Cardiac muscle cell (in vitro differentiated cells and primary cell): ENCODE measurements around the gene ATG13. TPM values are rescaled to one million over a fixed set of nuclear protein-coding genes. Genes with fewer than 3 reads are reported as not detected.

Experiments
- DNase-seq, 2 donors: peaks; one replicate each; pipeline versions ENCODE4 v3.0.0 to v3.0.0-alpha.2; 2010 to 2017; ENCODE audit warnings: low read depth in 1 of 2, low spot score in 1 of 2
- H3K27ac ChIP-seq: fragments of 200-600 bp; sonication (generic); 2 replicates; pipeline ENCODE4 v1.5.1; 2016
- H3K27me3 ChIP-seq: fragments of 200-600 bp; sonication (generic); 2 replicates; pipeline ENCODE4 v1.6.0; 2016; ENCODE audit warnings: control low read depth
- H3K36me3 ChIP-seq: fragments of 200-600 bp; sonication (generic); 2 replicates; pipeline ENCODE4 v1.5.1; 2016; ENCODE audit warnings: control low read depth
- H3K4me1 ChIP-seq: fragments of 200-600 bp; sonication (generic); 2 replicates; pipeline ENCODE4 v1.8.1; 2017; ENCODE audit warnings: low read depth, mild to moderate bottlenecking, mixed run types
- H3K4me3 ChIP-seq: fragments of 200-600 bp; sonication (generic); 2 replicates; pipeline ENCODE4 v1.5.1; 2016; ENCODE audit warnings: mild to moderate bottlenecking
- H3K9me3 ChIP-seq: fragments of 200-600 bp; sonication (generic); 2 replicates; pipeline ENCODE4 v1.5.1; 2017; ENCODE audit warnings: low read depth, mild to moderate bottlenecking, control low read depth
- polyA plus RNA-seq: library from polyadenylated mRNA; unstranded; fragments of >200 nt; fragmentation: Nextera tagmentation; extraction: Ambion mirVana; gene quantifications from 2 replicates; pipeline ENCODE4 v1.2.1, GENCODE V29; 2016
- total RNA-seq: library from RNA; depleted of rRNA; stranded (reverse); fragments of >200 nt; gene quantifications from 2 replicates; pipeline ENCODE4 v1.2.3, GENCODE V29; 2016
- TF ChIP-seq, protein P1 (sequence below): IDR thresholded peaks from 2 replicates; pipeline ENCODE4 v1.5.1; 2012; ENCODE audit warnings: low read depth, mild to moderate bottlenecking, low read length

ATG13 gene
- total and polyA plus RNA-seq, 2 experiments from 2014 or later = 56.8 to 78.5 TPM

DNA sequence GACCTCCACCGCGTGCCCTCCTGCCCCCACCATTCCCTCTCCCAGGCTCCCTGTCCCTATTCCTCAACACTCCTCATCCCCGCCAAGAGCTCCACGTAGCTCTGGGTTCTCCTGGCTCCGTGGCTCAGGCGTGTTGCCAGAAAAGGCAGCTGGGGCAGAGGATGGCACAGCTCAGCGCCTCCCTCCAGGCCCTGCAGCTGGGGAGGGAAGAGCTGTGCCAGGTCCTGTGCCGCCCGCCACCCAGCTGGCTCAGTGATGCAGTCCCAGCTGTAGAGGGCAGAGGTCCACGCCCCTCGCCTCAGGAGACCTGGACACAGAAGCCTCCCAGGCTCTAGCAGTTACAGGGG lies 78.8 kb downstream of the ATG13 start:
- TF ChIP-seq, protein P1, sequence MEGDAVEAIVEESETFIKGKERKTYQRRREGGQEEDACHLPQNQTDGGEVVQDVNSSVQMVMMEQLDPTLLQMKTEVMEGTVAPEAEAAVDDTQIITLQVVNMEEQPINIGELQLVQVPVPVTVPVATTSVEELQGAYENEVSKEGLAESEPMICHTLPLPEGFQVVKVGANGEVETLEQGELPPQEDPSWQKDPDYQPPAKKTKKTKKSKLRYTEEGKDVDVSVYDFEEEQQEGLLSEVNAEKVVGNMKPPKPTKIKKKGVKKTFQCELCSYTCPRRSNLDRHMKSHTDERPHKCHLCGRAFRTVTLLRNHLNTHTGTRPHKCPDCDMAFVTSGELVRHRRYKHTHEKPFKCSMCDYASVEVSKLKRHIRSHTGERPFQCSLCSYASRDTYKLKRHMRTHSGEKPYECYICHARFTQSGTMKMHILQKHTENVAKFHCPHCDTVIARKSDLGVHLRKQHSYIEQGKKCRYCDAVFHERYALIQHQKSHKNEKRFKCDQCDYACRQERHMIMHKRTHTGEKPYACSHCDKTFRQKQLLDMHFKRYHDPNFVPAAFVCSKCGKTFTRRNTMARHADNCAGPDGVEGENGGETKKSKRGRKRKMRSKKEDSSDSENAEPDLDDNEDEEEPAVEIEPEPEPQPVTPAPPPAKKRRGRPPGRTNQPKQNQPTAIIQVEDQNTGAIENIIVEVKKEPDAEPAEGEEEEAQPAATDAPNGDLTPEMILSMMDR = no peak
- Histone ChIP-seq H3K9me3 (no peaks in the 10 kb centered on the region), H3K4me3 (no peak overlapping the region), H3K36me3 (peaks cover 6% of the 10 kb centered on the region), H3K27ac (peak overlapping the region; percentile 98), H3K27me3 (no peaks in the 10 kb centered on the region), H3K4me1 (peaks cover 28% of the 10 kb centered on the region)
- no peak for DNase-seq

DNA sequence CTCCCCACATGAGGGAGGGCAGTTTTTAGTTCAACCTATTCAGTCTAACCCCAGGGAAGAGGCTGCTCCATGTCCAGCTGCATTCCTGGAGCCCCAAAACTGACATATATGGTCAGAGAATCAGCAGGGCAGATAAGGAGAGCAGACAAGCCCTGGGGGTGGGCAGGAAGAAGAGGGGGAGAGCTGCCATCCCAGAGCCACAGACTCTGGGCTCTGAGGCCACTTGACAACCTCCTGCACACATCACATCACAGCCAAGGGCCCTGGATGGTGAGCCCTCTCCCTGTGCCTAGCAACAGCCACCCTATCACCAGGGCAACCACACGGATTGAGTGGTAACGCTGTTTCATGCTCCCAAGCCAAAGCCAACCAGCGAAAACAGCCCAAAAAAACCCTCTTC lies 80.0 kb downstream of the ATG13 start:
- H3K4me1 ChIP-seq = peaks cover 32% of the 10 kb centered on the region
- no peaks in the 10 kb centered on the region for H3K27me3 ChIP-seq
- DNase-seq = peak; percentile 68 to 73
- peak overlapping the region; percentile 98 for H3K27ac ChIP-seq
- no peaks in the 10 kb centered on the region for H3K9me3 ChIP-seq
- peaks cover 6% of the 10 kb centered on the region for H3K36me3 ChIP-seq
- TF ChIP-seq, protein P1 = no peak
- no peak overlapping the region for H3K4me3 ChIP-seq

DNA sequence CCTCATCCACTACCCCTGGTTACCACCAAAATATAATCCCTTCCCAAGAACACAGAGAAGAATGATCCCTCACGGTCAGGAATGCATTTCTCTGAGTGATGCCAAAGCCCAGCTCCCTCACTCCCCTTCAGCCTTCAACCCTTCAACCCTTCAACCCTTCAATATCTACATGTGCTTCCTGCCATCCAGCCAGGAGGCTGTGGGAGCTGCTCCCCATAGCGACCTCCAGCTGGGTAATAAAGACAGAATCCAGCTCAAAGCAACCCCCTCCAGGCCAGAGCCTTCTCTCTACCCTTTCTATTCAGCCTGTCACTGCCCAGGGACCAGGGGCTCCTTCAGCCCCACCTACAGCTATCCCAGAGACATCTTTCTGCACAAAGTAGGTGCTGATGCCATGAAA lies 80.4 kb downstream of the ATG13 start:
- no peak overlapping the region for H3K4me3 ChIP-seq
- peaks cover 32% of the 10 kb centered on the region for H3K4me1 ChIP-seq
- peak overlapping the region; percentile 98 for H3K27ac ChIP-seq
- DNase-seq = no peak
- TF ChIP-seq, protein P1 = no peak
- no peaks in the 10 kb centered on the region for H3K9me3 ChIP-seq
- H3K27me3 ChIP-seq = no peaks in the 10 kb centered on the region
- peaks cover 6% of the 10 kb centered on the region for H3K36me3 ChIP-seq

DNA sequence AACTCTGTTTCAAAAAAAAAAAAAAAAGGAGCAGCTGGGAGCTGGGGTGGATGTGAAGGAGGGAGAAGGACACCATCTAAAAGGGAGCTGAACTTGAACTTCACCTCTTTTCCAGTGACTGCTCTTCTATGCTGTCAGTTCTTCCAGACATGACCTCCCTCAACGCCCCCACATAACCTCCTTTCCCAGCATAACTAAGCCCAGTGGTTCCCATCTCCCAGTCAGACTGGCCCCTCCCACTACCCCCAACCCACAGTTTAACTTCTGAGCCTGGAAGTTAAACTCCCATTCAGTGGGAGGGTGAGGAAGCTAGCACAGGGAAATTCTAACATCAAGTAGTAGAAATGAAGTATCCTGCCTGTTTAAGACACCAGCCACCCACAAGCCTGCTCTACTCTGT lies 81.2 kb downstream of the ATG13 start:
- TF ChIP-seq, protein P1 = no peak
- no peaks in the 10 kb centered on the region for H3K27me3 ChIP-seq
- no peak overlapping the region for H3K4me3 ChIP-seq
- H3K27ac ChIP-seq = peak overlapping the region; percentile 98
- no peak for DNase-seq
- no peaks in the 10 kb centered on the region for H3K9me3 ChIP-seq
- H3K4me1 ChIP-seq = peaks cover 32% of the 10 kb centered on the region
- H3K36me3 ChIP-seq = peaks cover 11% of the 10 kb centered on the region

DNA sequence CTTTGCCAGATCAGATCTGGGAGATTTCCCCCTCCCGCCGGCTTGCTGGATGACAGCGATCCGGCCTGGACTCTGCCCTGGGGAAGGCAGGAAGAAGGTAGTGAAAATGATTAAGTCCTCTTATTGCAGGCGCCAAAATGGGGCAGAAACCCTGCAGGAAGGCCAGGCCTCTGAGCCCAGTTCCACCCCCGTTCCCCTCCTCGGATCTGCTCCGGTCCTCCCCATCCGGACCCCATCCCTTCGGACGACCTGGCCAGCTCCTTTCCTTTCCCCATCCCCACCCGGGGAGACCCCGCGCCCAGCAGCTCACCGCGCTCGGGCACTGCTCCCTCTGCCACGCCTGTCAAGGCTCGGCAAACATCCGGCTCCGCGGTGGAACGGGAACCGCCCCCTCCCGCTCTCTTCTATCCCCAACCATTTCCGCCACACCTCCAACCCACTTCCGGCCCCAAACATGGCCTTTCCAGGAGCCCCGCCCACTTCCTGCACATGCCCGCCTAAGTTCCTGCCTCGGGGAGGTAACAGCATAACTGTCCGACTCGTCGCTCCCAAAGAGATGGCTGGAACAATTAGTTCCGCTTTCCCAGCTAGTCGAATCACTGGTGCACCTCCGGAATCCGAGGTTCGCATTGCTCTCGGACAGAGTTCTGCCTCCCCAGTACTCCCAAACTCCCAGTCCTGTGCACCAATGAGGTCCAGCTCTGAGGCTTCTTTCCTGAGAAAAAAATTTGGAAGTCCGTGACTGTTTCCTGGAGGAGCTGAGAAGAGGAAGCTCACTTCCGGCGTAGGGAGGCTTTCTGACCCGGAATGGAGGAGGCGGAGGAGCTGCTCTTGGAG lies 83.1 kb downstream of the ATG13 start, which contains the start of the genes ARHGAP1 and ZNF408:
ARHGAP1 (minus strand) TSS at position 379 of the 837 bp plus-strand sequence. CDS start 4,512 bp downstream, outside the sequence.
ZNF408 (plus strand) TSS at position 791 of the 837 bp plus-strand sequence; CDS start at position 808, 17 bp downstream.
- Histone ChIP-seq H3K4me1 (peaks cover 32% of the 10 kb centered on the region), H3K27me3 (no peaks in the 10 kb centered on the region), H3K9me3 (no peaks in the 10 kb centered on the region), H3K4me3 (peak within 1 kb of the TSS; percentile 97), H3K36me3 (peaks cover 12% of the 10 kb centered on the region), H3K27ac (peak within 1 kb of the TSS; percentile 100)
- TF ChIP-seq, protein P1 = no peak
- peak; percentile 99 for DNase-seq
